AG09319 (cell line): Measurements from ENCODE around the gene KLHL13.
"Not testable (repeated sequence)": the region's sequence is repeated elsewhere in the genome, so short reads cannot be mapped to it uniquely, and the experiment has no call there.

Source experiments
- DNase-seq: peaks from one replicate; pipeline ENCODE4 v3.0.0-alpha.2; 2010; ENCODE audit warnings: low read depth; ENCODE audit errors: extremely low read depth
- TF ChIP-seq, protein P1 (sequence below): IDR thresholded peaks from 2 replicates; pipeline ENCODE4 v1.5.1; 2011; ENCODE audit warnings: low read depth, mild to moderate bottlenecking, inconsistent platforms, low read length, moderate library complexity

The KLHL13 gene

DNA sequence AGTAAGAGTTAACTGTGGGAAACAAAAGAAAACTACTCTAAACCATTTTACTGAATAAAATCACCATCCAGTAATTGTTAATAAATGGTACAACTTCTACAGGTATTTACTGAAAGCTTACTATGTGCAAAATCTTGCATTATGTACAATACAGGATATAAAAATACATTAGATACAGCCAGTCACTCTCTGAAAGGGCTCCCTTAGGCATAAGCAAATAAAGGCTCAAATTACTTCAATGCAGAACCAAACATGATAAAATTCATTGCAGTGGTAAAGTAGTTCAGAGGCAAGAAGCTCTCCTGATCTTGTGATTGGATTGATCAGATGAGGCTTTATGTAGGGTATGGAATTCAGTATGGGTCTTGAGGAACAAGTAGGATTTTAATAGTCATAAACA is 100.2 kb downstream of the KLHL13 start:
- no peak for DNase-seq
- TF ChIP-seq, protein P1, sequence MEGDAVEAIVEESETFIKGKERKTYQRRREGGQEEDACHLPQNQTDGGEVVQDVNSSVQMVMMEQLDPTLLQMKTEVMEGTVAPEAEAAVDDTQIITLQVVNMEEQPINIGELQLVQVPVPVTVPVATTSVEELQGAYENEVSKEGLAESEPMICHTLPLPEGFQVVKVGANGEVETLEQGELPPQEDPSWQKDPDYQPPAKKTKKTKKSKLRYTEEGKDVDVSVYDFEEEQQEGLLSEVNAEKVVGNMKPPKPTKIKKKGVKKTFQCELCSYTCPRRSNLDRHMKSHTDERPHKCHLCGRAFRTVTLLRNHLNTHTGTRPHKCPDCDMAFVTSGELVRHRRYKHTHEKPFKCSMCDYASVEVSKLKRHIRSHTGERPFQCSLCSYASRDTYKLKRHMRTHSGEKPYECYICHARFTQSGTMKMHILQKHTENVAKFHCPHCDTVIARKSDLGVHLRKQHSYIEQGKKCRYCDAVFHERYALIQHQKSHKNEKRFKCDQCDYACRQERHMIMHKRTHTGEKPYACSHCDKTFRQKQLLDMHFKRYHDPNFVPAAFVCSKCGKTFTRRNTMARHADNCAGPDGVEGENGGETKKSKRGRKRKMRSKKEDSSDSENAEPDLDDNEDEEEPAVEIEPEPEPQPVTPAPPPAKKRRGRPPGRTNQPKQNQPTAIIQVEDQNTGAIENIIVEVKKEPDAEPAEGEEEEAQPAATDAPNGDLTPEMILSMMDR: no peak

DNA sequence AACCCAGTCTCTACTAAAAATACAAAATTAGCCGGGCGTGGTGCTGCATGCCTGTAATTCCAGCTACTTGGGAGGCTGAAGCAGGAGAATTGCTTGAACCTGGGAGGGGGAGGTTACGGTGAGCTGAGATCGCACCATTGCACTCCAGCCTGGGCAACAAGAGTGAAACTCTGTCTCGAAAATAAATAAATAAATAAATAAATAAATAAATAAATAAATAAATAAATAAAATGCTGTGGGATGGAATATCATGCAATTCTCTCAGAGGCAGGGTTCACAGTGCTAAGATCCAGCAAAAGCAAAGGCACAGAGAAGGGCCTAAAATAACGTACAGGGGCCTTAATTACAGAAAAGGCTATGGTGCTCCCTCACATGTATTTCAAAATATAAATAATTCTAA is 114.2 kb downstream of the KLHL13 start:
- not testable (repeated sequence) for DNase-seq

DNA sequence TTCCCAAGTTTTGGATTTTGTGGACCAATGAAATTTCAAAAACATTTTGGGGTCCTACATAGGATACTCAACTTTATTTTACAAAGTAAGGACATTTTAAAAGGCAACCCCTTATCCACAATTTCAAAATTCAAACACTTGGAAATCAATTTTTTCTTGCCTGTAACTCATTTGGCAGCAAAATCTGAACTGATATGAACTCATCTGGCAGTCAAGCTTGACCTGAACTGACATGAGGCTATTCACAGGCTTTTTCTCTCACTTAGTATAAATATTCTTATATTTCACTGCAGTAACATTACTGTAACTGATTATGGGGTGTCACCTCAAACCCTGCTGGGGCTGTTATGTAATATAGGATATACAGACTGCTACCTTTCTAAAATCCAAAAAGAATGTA is 116.1 kb downstream of the KLHL13 start:
- DNase-seq: no peak
- TF ChIP-seq, protein P1: no peak

- DNase-seq: no peak
- TF ChIP-seq, protein P1: no peak
Observed at GRCh38 chrX:117998171-117998570, 118.4 kb downstream of the KLHL13 start.

DNA sequence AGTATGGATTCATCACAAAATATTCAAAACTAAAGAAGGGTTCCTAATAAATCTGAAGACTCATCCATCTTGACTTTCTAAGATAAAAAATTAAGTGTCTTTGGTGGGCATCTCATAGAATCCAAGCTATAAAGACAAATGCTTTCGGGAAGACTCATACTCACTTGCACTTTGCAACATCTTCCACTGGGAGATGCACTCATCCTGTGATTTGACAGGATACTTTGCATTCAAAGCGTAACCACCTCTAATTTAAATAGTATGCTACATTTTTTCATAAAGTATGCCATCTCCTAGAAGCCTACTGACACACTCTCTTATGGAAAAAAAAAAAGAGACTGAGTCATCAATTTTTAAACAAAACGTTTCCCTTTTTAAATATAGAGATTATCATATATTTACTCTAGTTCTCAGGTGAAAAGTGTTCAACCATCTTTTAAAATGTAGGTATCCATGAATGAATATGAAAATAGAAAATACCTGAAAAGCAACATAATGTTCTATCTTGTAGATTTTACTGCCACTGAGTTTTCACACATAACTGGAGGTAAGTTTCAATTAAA is 119.6 kb downstream of the KLHL13 start:
- TF ChIP-seq, protein P1: peak; percentile 49
- DNase-seq: no peak

GRCh38 chrX:117996408-117996807 is 120.2 kb downstream of the KLHL13 start:
- no peak for DNase-seq
- TF ChIP-seq, protein P1: no peak

DNA sequence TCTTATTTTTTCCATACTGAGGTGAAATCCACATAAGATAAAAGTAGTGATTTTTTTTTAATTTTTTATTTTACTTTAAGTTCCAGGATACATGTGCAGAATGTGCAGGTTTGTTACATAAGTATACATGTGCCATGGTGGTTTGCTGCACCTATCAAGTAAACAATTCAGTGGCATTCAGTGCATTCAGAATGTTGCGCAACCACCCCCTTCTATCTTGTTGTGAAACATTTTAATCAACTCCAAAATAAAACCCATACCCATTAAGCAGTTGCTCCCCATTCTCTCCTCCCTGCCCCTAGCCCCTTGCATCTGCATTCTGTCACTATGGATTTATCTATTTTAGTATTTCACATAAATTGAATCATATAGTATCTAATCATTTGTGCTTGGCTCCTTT is 121.2 kb downstream of the KLHL13 start:
- TF ChIP-seq, protein P1: no peak

DNA sequence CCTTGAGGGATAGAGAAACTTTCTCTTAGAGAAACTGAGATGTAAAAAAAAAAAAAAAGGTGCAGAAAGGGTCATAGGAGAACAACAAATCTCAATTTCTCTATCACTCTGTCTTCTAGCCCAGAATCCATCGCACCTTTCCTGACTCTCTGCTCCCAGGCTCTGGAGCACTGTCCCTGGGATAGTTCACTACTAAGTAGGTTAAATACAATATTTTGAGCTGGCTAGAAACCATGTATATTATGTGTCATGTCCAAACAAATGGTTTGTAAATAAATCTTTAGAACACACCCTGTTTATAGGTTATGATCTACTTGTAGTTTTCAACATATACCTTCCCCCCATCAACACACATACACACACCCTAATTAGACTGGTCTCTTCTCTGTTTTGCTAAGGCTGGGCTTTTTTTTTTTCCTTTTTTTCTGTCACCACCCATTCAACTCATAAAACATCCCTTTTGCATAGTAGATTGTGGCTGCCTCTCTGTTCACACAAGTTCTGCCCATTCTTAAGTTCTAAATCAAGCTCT is 124.4 kb downstream of the KLHL13 start:
- TF ChIP-seq, protein P1: no peak
- DNase-seq: no peak

More for the DNA sequence above, 121.2 kb downstream of the KLHL13 start:
- DNase-seq: no peak
